ENCODE measurements around the gene MRPL32. TPM values are rescaled to one million over a fixed set of nuclear protein-coding genes. Genes with fewer than 3 reads are reported as not detected.

Gene MRPL32
- total RNA-seq, 1 experiment from 2014 or later: 102 TPM

DNA sequence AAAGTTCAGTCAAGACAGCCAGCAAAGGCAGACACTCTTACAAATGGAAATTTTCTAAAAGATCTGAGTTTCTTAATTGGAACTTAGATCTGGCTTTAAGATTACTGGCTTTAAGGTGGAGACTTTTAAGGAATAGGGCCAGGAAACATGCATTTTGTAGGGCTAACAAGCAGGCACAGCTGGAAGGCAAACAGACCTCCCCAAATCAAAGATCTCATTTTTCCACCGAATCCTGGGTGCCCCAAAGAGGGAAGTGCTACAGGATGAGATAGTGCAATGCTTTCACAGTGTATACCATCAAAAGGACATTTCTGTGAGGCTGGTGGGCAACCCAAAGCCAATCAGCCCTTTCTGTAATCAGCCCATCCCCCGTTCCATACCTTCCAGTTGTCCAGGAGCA, 27.4 kb downstream of the MRPL32 start:
- POLR2A ChIA-PET (ENCODE audit: low non-redundant PET): no interaction called here
- BruUV-seq (replicated peaks): no TSS peak
- Histone ChIP-seq H3K4me1 (ENCODE audit: insufficient read depth, low read length, poor library complexity, severe bottlenecking) (no peaks in the 10 kb centered on the region), H3K4me3 (ENCODE audit: low read depth, low read length, poor library complexity, severe bottlenecking) (no peak overlapping the region), H3K9me3 (ENCODE audit: low read depth, low read length, poor library complexity, severe bottlenecking) (peaks cover 10% of the 10 kb centered on the region), H3K36me3 (ENCODE audit: insufficient read depth, low read length, poor library complexity, severe bottlenecking) (no peaks in the 10 kb centered on the region), H3K27me3 (replicated peaks; ENCODE audit: insufficient read depth, low read depth, low read length, poor library complexity) (no peaks in the 10 kb centered on the region), H3K27ac (ENCODE audit: low read depth, low read length, poor library complexity, severe bottlenecking) (no peak overlapping the region)
- TF ChIP-seq EZH2 (IDR thresholded peaks at IDR 0.05; ENCODE audit: borderline replicate concordance, low read depth, low read length, poor library complexity, severe bottlenecking): no peak
- TF ChIP-seq CTCF (conservative IDR thresholded peaks at IDR 0.05; ENCODE audit: low read depth, low read length): no peak
- no peak for DNase-seq (ENCODE audit: low spot score)
- intact Hi-C loops (cut with micrococcal nuclease; ENCODE audit: unreplicated experiment): no loop called here
- CTCF ChIA-PET: no interaction called here

DNA sequence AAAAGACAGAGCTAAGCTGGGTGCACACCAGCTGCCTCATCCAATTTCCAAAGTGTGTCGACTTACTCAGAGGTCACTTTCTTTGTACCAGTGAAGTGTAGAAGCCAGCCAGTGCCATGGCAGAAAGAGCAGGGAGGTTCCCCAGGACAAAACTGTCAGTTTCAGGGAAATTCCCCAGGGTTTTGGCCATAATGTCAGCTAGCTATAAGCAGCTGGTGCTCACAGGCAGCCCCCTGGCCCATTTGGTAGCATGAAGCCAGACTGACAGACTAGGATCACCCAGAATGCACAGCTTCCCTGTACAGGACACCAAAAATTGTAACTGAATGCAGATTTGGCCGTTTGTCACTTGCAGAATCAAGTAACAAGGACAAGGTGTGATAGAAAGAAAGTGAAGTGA, 28.6 kb downstream of the MRPL32 start:
- no peak overlapping the region for H3K4me3 ChIP-seq (ENCODE audit: low read depth, low read length, poor library complexity, severe bottlenecking)
- intact Hi-C loops (cut with micrococcal nuclease; ENCODE audit: unreplicated experiment): no loop called here

DNA sequence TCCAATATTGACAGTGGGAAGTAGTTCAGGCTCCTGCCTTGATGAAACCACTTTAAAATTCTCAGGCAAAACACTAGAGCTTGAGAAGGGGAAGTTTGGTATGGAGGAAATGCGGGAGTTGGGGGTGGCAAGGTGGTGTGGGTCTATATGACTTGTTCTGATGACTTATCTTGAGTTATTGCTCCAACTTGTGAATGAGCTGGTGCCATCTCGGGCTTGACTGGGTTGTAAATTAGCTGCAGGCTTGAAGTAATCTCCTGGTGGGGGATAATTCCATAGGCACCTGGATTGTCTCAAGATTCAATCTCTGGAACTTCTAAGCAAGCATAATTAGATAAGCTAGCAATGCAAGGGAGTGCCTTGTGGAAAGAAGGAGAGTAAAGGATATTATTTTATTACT, 29.0 kb downstream of the MRPL32 start:
- POLR2A ChIA-PET (ENCODE audit: low non-redundant PET): no interaction called here
- Histone ChIP-seq H3K9me3 (ENCODE audit: low read depth, low read length, poor library complexity, severe bottlenecking) (peaks cover 4% of the 10 kb centered on the region), H3K36me3 (ENCODE audit: insufficient read depth, low read length, poor library complexity, severe bottlenecking) (no peaks in the 10 kb centered on the region), H3K4me3 (ENCODE audit: low read depth, low read length, poor library complexity, severe bottlenecking) (no peak overlapping the region), H3K4me1 (ENCODE audit: insufficient read depth, low read length, poor library complexity, severe bottlenecking) (no peaks in the 10 kb centered on the region), H3K27ac (ENCODE audit: low read depth, low read length, poor library complexity, severe bottlenecking) (no peak overlapping the region), H3K27me3 (replicated peaks; ENCODE audit: insufficient read depth, low read depth, low read length, poor library complexity) (no peaks in the 10 kb centered on the region)
- DNase-seq (ENCODE audit: low spot score): no peak
- TF ChIP-seq EZH2 (IDR thresholded peaks at IDR 0.05; ENCODE audit: borderline replicate concordance, low read depth, low read length, poor library complexity, severe bottlenecking) (no peak), CTCF (conservative IDR thresholded peaks at IDR 0.05; ENCODE audit: low read depth, low read length) (no peak)
- no TSS peak for BruUV-seq (replicated peaks)
- CTCF ChIA-PET: no interaction called here
- intact Hi-C loops (cut with micrococcal nuclease; ENCODE audit: unreplicated experiment): no loop called here

More for the DNA sequence above, 28.6 kb downstream of the MRPL32 start:
- no peak overlapping the region for H3K27ac ChIP-seq (ENCODE audit: low read depth, low read length, poor library complexity, severe bottlenecking)
- H3K27me3 ChIP-seq (replicated peaks; ENCODE audit: insufficient read depth, low read depth, low read length, poor library complexity): no peaks in the 10 kb centered on the region
- H3K4me1 ChIP-seq (ENCODE audit: insufficient read depth, low read length, poor library complexity, severe bottlenecking): no peaks in the 10 kb centered on the region
- H3K9me3 ChIP-seq (ENCODE audit: low read depth, low read length, poor library complexity, severe bottlenecking): peaks cover 8% of the 10 kb centered on the region
- POLR2A ChIA-PET (ENCODE audit: low non-redundant PET): no interaction called here
- DNase-seq (ENCODE audit: low spot score): no peak
- no TSS peak for BruUV-seq (replicated peaks)
- TF ChIP-seq EZH2 (IDR thresholded peaks at IDR 0.05; ENCODE audit: borderline replicate concordance, low read depth, low read length, poor library complexity, severe bottlenecking) (no peak), CTCF (conservative IDR thresholded peaks at IDR 0.05; ENCODE audit: low read depth, low read length) (no peak)
- H3K36me3 ChIP-seq (ENCODE audit: insufficient read depth, low read length, poor library complexity, severe bottlenecking): no peaks in the 10 kb centered on the region
- CTCF ChIA-PET: no interaction called here

All from A673 (cell line).